ENCODE data around the gene FKBP2.

FKBP2 gene

DNA sequence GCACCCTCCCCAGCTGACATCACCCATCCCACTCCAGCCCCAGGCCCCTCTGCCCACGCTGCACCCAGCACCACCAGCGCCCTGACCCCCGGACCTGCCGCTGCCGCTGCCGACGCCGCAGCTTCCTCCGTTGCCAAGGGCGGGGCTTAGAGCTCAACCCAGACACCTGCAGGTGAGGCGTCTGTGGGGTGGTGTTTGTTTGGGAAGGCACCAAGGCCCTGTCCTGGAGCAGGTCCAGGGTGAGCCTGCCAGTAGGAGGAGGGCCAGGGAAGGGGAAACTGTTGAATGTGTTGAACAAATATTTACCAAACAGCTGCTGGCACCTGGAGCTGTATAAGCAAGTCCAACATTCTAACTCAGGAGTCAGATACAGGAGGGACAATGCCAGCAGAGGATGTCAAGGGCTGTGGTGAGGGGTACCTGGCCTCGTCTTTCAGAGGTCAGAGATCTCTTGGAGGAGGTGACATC, 3.4 kb upstream of the FKBP2 start:
- no peaks in the 10 kb centered on the region for H3K79me2 ChIP-seq (ENCODE audit: insufficient read depth, low read length)
- no peaks in the 10 kb centered on the region for H3K9me3 ChIP-seq (ENCODE audit: low read length)
- H3K36me3 ChIP-seq (ENCODE audit: insufficient read depth, low read length), result peaks cover 15% of the 10 kb centered on the region; the same call in 1 of the 2 replicates
- H3K9ac ChIP-seq (ENCODE audit: low read length), result peak overlapping the region; percentile 93
- no peak for TF ChIP-seq EZH2 (IDR thresholded peaks at IDR 0.05; ENCODE audit: borderline replicate concordance, low read length)
- TF ChIP-seq, protein P1, sequence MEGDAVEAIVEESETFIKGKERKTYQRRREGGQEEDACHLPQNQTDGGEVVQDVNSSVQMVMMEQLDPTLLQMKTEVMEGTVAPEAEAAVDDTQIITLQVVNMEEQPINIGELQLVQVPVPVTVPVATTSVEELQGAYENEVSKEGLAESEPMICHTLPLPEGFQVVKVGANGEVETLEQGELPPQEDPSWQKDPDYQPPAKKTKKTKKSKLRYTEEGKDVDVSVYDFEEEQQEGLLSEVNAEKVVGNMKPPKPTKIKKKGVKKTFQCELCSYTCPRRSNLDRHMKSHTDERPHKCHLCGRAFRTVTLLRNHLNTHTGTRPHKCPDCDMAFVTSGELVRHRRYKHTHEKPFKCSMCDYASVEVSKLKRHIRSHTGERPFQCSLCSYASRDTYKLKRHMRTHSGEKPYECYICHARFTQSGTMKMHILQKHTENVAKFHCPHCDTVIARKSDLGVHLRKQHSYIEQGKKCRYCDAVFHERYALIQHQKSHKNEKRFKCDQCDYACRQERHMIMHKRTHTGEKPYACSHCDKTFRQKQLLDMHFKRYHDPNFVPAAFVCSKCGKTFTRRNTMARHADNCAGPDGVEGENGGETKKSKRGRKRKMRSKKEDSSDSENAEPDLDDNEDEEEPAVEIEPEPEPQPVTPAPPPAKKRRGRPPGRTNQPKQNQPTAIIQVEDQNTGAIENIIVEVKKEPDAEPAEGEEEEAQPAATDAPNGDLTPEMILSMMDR (IDR thresholded peaks at IDR 0.05; ENCODE audit: low read length), result no peak
- H3K27me3 ChIP-seq (ENCODE audit: insufficient read depth, low read length), result no peaks in the 10 kb centered on the region
- H3F3A ChIP-seq (ENCODE audit: insufficient read depth, low read length), result peaks cover 18% of the 10 kb centered on the region; the same call in 1 of the 2 replicates
- H3K27ac ChIP-seq (ENCODE audit: low read depth, low read length, poor library complexity, severe bottlenecking), result peak overlapping the region; percentile 98
- no peaks in the 10 kb centered on the region for H3K9me2 ChIP-seq (ENCODE audit: low read depth, low read length)
- peak overlapping the region; percentile 36 for H3K4me3 ChIP-seq (ENCODE audit: low read depth, low read length, poor library complexity, severe bottlenecking)
- peaks cover 66% of the 10 kb centered on the region for H3K4me1 ChIP-seq (ENCODE audit: insufficient read depth, low read length, severe bottlenecking)
- H3K4me2 ChIP-seq (ENCODE audit: low read length), result peak overlapping the region; percentile 91
- no peak overlapping the region for H2AFZ ChIP-seq (ENCODE audit: low read length)
- H4K20me1 ChIP-seq (ENCODE audit: insufficient read depth, low read length), result no peaks in the 10 kb centered on the region

DNA sequence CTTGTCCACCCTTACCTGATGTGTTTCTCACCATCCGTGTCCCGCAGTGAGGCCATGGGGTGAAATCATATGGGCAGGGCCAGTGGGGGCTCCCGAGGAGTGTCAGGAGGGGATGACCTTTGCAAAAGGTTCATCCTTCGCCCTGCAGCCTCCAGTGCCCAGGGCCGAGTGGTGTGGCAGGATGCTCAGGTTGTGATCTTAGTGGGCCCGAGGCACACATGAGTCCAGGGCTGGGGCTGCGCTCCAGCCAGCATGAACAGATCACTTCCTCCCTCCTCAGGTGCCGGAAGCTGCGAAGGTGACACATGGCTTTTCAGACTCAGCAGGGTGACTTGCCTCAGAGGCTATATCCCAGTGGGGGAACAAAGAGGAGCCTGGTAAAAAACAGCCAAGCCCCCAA, 2.8 kb upstream of the FKBP2 start:
- H3K9me2 ChIP-seq (ENCODE audit: low read depth, low read length), result no peaks in the 10 kb centered on the region
- TF ChIP-seq EZH2 (IDR thresholded peaks at IDR 0.05; ENCODE audit: borderline replicate concordance, low read length), result no peak

DNA sequence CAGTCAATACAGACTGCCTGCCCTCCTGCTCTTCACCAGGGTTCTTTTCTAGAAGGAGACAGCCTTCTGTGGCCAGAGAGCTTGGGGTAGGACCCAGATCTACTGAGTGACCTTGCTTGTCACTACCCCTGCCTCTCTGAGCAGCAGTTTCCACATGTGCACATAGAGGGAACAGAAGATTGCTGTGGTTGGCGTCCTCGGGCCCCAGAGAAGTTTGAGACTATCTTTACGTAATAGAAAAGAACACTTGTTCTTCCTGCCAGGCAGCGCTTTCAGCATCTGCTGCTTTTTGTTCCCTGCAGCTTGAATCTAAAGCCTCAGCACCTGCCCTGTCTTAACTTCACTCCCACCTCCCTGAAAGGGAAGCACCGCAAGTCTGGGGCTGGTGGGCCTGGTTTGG, 1.9 kb upstream of the FKBP2 start:
- peaks cover 72% of the 10 kb centered on the region for H3K4me1 ChIP-seq (ENCODE audit: insufficient read depth, low read length, severe bottlenecking)
- H3K27ac ChIP-seq (ENCODE audit: low read depth, low read length, poor library complexity, severe bottlenecking), result peak overlapping the region; percentile 98
- H3K9ac ChIP-seq (ENCODE audit: low read length), result peak overlapping the region; percentile 93
- H3K79me2 ChIP-seq (ENCODE audit: insufficient read depth, low read length), result no peaks in the 10 kb centered on the region
- peak overlapping the region; percentile 91; the same call in 1 of the 2 replicates for H3K4me2 ChIP-seq (ENCODE audit: low read length)
- no peak overlapping the region for H2AFZ ChIP-seq (ENCODE audit: low read length)
- no peaks in the 10 kb centered on the region for H4K20me1 ChIP-seq (ENCODE audit: insufficient read depth, low read length)
- no peak overlapping the region for H3K4me3 ChIP-seq (ENCODE audit: low read depth, low read length, poor library complexity, severe bottlenecking)
- H3K27me3 ChIP-seq (ENCODE audit: insufficient read depth, low read length), result no peaks in the 10 kb centered on the region
- TF ChIP-seq, protein P1 (IDR thresholded peaks at IDR 0.05; ENCODE audit: low read length), result no peak
- no peak for TF ChIP-seq EZH2 (IDR thresholded peaks at IDR 0.05; ENCODE audit: borderline replicate concordance, low read length)
- no peaks in the 10 kb centered on the region for H3K9me3 ChIP-seq (ENCODE audit: low read length)
- H3K9me2 ChIP-seq (ENCODE audit: low read depth, low read length), result no peaks in the 10 kb centered on the region
- H3F3A ChIP-seq (ENCODE audit: insufficient read depth, low read length), result peaks cover 18% of the 10 kb centered on the region; the same call in 1 of the 2 replicates
- H3K36me3 ChIP-seq (ENCODE audit: insufficient read depth, low read length), result peaks cover 27% of the 10 kb centered on the region; the same call in 1 of the 2 replicates

More for the DNA sequence above, 2.8 kb upstream of the FKBP2 start:
- no peaks in the 10 kb centered on the region for H3K9me3 ChIP-seq (ENCODE audit: low read length)
- peak overlapping the region; percentile 98 for H3K27ac ChIP-seq (ENCODE audit: low read depth, low read length, poor library complexity, severe bottlenecking)
- H3K27me3 ChIP-seq (ENCODE audit: insufficient read depth, low read length), result no peaks in the 10 kb centered on the region
- H3K36me3 ChIP-seq (ENCODE audit: insufficient read depth, low read length), result peaks cover 18% of the 10 kb centered on the region; the same call in 1 of the 2 replicates
- no peaks in the 10 kb centered on the region for H3K79me2 ChIP-seq (ENCODE audit: insufficient read depth, low read length)
- peaks cover 71% of the 10 kb centered on the region for H3K4me1 ChIP-seq (ENCODE audit: insufficient read depth, low read length, severe bottlenecking)
- H3K4me2 ChIP-seq (ENCODE audit: low read length), result peak overlapping the region; percentile 91
- no peak overlapping the region for H2AFZ ChIP-seq (ENCODE audit: low read length)
- H3K4me3 ChIP-seq (ENCODE audit: low read depth, low read length, poor library complexity, severe bottlenecking), result peak overlapping the region; percentile 36
- no peaks in the 10 kb centered on the region for H4K20me1 ChIP-seq (ENCODE audit: insufficient read depth, low read length)
- peak overlapping the region; percentile 93 for H3K9ac ChIP-seq (ENCODE audit: low read length)
- peaks cover 18% of the 10 kb centered on the region; the same call in 1 of the 2 replicates for H3F3A ChIP-seq (ENCODE audit: insufficient read depth, low read length)

Data from OCI-LY1 (cell line).